ENCODE data around the gene ZC3H18. TPM values are rescaled to one million over a fixed set of nuclear protein-coding genes. Genes with fewer than 3 reads are reported as not detected.
A peak's percentile ranks its signal among the peaks of the same experiment; 100 is the strongest.

ZC3H18 gene
- total and polyA plus RNA-seq, 2 experiments from 2014 or later, result 30.0 to 40.7 TPM

DNA sequence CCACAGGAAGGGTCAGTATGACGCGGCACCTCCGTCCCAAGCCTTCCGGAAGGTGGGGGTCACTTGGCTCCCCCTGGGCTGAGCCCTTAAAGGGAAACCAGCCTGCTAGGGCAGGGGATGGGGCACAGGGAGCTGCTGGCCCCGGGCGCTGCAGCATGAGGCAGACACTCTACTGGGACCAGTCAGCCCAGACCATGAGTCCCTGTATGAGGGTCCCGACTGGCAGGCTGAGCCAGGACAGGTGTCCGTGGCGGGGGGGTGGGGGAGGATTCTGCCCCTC is 43.4 kb upstream of the ZC3H18 start:
- peaks cover 6% of the 10 kb centered on the region; the same call in 1 of the 3 replicates for H3K4me1 Mint-ChIP-seq
- Histone ChIP-seq H3K4me3 (no peak overlapping the region), H3K4me1 (ENCODE audit: insufficient read depth) (peaks cover 7% of the 10 kb centered on the region; the same call in 1 of the 2 replicates), H3K36me3 (ENCODE audit: insufficient read depth) (no peaks in the 10 kb centered on the region), H3K9me2 (ENCODE audit: insufficient read depth) (no peaks in the 10 kb centered on the region), H3K79me2 (replicated peaks; ENCODE audit: insufficient read depth) (no peaks in the 10 kb centered on the region), H3K27me3 (ENCODE audit: insufficient read depth) (no peaks in the 10 kb centered on the region), H3K27ac (ENCODE audit: low read depth) (no peak overlapping the region), H2AFZ (no peak overlapping the region), H3F3A (replicated peaks; ENCODE audit: low read depth) (no peaks in the 10 kb centered on the region), H4K20me1 (replicated peaks; ENCODE audit: insufficient read depth) (no peaks in the 10 kb centered on the region), H3K4me2 (no peak overlapping the region)
- no peaks in the 10 kb centered on the region for H3K9me3 Mint-ChIP-seq
- H3K36me3 Mint-ChIP-seq (ENCODE audit: low read depth), result peaks cover 9% of the 10 kb centered on the region; the same call in 1 of the 3 replicates
- ATAC-seq (no peak; the same call in 2 of the 3 replicates), DNase-seq (ENCODE audit: low spot score) (no peak)
- H3K4me3 Mint-ChIP-seq, result no peak overlapping the region
- H3K27ac Mint-ChIP-seq, result no peak overlapping the region
- peaks cover 11% of the 10 kb centered on the region for H3K27me3 Mint-ChIP-seq (ENCODE audit: insufficient read depth, low read depth, poor library complexity)
- TF ChIP-seq, protein P1, sequence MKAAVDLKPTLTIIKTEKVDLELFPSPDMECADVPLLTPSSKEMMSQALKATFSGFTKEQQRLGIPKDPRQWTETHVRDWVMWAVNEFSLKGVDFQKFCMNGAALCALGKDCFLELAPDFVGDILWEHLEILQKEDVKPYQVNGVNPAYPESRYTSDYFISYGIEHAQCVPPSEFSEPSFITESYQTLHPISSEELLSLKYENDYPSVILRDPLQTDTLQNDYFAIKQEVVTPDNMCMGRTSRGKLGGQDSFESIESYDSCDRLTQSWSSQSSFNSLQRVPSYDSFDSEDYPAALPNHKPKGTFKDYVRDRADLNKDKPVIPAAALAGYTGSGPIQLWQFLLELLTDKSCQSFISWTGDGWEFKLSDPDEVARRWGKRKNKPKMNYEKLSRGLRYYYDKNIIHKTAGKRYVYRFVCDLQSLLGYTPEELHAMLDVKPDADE (IDR thresholded peaks at IDR 0.05), result no peak
- TF ChIP-seq EZH2 (IDR thresholded peaks at IDR 0.05; ENCODE audit: low read depth, unreplicated experiment) (no peak), CREB1 (CRISPR knock-in tag; IDR thresholded peaks at IDR 0.05; ENCODE audit: low read depth) (no peak), JUNB (IDR thresholded peaks at IDR 0.05; ENCODE audit: unreplicated experiment) (no peak)

- Mint-ChIP-seq H3K4me1 (peaks cover 6% of the 10 kb centered on the region; the same call in 1 of the 3 replicates), H3K9me3 (no peaks in the 10 kb centered on the region), H3K27ac (no peak overlapping the region), H3K36me3 (ENCODE audit: low read depth) (peaks cover 9% of the 10 kb centered on the region; the same call in 1 of the 3 replicates), H3K4me3 (no peak overlapping the region), H3K27me3 (ENCODE audit: insufficient read depth, low read depth, poor library complexity) (peaks cover 7% of the 10 kb centered on the region)
- H3K4me2 ChIP-seq, result no peak overlapping the region
- H3K79me2 ChIP-seq (replicated peaks; ENCODE audit: insufficient read depth), result no peaks in the 10 kb centered on the region
- ATAC-seq (peak; percentile 80), DNase-seq (ENCODE audit: low spot score) (peak; percentile 89)
- H4K20me1 ChIP-seq (replicated peaks; ENCODE audit: insufficient read depth), result no peaks in the 10 kb centered on the region
- peaks cover 7% of the 10 kb centered on the region; the same call in 1 of the 2 replicates for H3K4me1 ChIP-seq (ENCODE audit: insufficient read depth)
- H3F3A ChIP-seq (replicated peaks; ENCODE audit: low read depth), result no peaks in the 10 kb centered on the region
- H3K27ac ChIP-seq (ENCODE audit: low read depth), result no peak overlapping the region
- H3K9me2 ChIP-seq (ENCODE audit: insufficient read depth), result no peaks in the 10 kb centered on the region
- H2AFZ ChIP-seq, result no peak overlapping the region
- H3K4me3 ChIP-seq, result no peak overlapping the region
- H3K36me3 ChIP-seq (ENCODE audit: insufficient read depth), result no peaks in the 10 kb centered on the region
- TF ChIP-seq, protein P2, sequence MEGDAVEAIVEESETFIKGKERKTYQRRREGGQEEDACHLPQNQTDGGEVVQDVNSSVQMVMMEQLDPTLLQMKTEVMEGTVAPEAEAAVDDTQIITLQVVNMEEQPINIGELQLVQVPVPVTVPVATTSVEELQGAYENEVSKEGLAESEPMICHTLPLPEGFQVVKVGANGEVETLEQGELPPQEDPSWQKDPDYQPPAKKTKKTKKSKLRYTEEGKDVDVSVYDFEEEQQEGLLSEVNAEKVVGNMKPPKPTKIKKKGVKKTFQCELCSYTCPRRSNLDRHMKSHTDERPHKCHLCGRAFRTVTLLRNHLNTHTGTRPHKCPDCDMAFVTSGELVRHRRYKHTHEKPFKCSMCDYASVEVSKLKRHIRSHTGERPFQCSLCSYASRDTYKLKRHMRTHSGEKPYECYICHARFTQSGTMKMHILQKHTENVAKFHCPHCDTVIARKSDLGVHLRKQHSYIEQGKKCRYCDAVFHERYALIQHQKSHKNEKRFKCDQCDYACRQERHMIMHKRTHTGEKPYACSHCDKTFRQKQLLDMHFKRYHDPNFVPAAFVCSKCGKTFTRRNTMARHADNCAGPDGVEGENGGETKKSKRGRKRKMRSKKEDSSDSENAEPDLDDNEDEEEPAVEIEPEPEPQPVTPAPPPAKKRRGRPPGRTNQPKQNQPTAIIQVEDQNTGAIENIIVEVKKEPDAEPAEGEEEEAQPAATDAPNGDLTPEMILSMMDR (conservative IDR thresholded peaks at IDR 0.05; ENCODE audit: low read depth in 2 of 2), result peak; percentile 65 to 87
- TF ChIP-seq, protein P3, sequence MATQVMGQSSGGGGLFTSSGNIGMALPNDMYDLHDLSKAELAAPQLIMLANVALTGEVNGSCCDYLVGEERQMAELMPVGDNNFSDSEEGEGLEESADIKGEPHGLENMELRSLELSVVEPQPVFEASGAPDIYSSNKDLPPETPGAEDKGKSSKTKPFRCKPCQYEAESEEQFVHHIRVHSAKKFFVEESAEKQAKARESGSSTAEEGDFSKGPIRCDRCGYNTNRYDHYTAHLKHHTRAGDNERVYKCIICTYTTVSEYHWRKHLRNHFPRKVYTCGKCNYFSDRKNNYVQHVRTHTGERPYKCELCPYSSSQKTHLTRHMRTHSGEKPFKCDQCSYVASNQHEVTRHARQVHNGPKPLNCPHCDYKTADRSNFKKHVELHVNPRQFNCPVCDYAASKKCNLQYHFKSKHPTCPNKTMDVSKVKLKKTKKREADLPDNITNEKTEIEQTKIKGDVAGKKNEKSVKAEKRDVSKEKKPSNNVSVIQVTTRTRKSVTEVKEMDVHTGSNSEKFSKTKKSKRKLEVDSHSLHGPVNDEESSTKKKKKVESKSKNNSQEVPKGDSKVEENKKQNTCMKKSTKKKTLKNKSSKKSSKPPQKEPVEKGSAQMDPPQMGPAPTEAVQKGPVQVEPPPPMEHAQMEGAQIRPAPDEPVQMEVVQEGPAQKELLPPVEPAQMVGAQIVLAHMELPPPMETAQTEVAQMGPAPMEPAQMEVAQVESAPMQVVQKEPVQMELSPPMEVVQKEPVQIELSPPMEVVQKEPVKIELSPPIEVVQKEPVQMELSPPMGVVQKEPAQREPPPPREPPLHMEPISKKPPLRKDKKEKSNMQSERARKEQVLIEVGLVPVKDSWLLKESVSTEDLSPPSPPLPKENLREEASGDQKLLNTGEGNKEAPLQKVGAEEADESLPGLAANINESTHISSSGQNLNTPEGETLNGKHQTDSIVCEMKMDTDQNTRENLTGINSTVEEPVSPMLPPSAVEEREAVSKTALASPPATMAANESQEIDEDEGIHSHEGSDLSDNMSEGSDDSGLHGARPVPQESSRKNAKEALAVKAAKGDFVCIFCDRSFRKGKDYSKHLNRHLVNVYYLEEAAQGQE (IDR thresholded peaks at IDR 0.05; ENCODE audit: unreplicated experiment), result no peak
- no peak for TF ChIP-seq EZH2 (IDR thresholded peaks at IDR 0.05; ENCODE audit: low read depth, unreplicated experiment)
- H3K27me3 ChIP-seq (ENCODE audit: insufficient read depth), result no peaks in the 10 kb centered on the region
Measured at GRCh38 chr16:88527186-88527936, 42.8 kb upstream of the ZC3H18 start.
